Activated CD4-positive, alpha-beta T cell treated with anti-CD3 and anti-CD28 coated beads, Interleukin-2, Interleukin-6, amounts not matched to agents 100 ng/mL and 50 ng/mL, durations not matched to agents 16 hours and 8 hours (primary cell): Measurements from ENCODE around the gene ZSWIM4.
"Not testable (repeated sequence)": the region's sequence is repeated elsewhere in the genome, so short reads cannot be mapped to it uniquely, and the experiment has no call there.

Source experiments
- DNase-seq: peaks from one replicate; pipeline ENCODE4 v3.0.0-alpha.2; 2020

ZSWIM4 gene

GRCh38 chr19:13794757-13795589, at the start of gene ZSWIM4:
Gene ZSWIM4 (plus strand): TSS chr19:13795443. CDS start chr19:13795649, 206 bp downstream.
- DNase-seq: peak; percentile 99

DNA sequence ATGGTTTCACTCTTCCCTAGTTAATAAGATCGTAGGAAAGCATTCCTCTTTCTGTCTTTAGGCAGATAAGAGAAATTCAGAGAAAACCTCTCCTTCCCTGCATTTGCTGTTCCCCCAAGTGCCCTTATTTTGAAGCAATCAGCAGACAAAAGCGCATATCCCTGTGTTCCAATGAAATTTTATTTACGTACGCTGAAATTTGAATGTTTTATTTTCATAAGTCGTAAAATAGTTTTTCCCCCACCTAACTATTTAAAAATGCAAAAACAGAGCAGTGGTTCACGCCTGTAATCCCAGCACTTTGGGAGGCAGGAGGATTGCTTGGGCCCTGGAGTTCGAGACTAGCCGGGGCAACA, 48.2 kb upstream of the ZSWIM4 start:
- DNase-seq: no peak

DNA sequence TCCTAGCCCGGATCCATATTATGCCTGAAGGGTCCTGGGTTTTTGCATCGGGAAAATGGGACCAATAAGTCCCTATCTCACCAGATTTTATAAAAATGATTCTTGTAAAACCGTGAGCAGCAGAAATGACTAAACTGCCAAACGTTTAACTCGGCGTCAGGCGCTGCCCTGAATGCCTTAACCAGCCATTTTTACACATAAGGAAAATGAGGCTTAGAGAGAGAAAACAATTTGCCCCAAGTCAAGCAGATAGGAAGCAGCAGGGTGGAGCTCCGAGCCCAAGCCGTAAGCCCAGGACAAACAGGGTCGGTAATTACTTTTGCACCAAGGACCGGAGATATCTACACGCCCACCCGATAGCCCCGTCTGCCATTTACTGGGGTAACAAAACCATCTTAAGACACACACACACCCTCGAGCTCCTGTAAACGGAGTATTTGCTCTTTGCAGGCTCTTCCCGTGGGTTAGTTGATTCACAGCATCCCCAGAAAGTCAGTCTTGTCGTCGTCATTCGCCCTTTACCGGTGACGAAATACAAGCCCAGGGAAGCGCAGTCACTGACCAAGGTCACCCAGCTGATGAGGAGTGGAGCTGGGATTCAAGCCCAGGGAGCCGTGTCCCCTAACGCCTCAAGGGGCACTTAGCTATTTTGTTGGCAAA, 46.9 kb upstream of the ZSWIM4 start:
- peak; percentile 13 for DNase-seq

DNA sequence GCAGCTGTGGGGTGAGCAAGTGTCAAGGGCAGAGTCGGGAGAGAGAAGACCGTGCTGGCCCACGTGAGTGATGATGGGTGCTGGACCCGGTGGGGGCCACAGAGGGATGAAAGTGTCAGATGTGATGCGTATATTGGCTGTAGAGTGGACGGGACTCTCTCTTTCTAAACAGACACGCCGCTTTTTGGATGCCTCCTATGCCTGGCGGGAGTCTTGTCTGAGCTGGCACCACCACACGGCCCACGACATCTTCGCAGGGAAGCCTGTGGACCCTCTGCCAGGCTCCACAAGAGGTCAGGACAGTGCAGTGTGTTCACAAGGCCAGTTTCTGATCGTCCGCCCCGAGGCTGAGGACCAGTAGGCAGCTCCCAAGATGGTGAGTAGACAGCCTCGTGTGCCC, 43.8 kb upstream of the ZSWIM4 start:
- no peak for DNase-seq

DNA sequence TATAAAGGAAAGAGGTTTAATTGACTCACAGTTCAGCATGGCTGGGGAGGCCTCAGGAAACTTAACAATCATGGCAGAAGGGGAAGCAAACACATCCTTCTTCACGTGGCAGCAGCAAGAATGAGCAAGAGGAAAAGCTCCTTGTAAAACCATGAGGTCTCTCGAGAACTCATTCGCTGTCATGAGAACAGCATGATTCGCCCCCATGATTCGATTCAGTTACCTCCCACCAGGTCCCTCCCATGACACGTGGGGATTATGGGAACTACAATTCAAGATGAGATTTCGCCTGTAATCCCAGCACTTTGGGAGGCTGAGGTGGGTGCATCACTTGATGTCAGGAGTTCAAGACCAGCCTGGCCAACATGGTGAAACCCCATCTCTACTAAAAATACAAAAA, 41.6 kb upstream of the ZSWIM4 start:
- DNase-seq: not testable (repeated sequence)

- no peak for DNase-seq
These were observed 39.0 kb upstream of the ZSWIM4 start for GRCh38 chr19:13756210-13756609.

- no peak for DNase-seq
These were observed 37.2 kb upstream of the ZSWIM4 start for GRCh38 chr19:13757805-13758772.

DNA sequence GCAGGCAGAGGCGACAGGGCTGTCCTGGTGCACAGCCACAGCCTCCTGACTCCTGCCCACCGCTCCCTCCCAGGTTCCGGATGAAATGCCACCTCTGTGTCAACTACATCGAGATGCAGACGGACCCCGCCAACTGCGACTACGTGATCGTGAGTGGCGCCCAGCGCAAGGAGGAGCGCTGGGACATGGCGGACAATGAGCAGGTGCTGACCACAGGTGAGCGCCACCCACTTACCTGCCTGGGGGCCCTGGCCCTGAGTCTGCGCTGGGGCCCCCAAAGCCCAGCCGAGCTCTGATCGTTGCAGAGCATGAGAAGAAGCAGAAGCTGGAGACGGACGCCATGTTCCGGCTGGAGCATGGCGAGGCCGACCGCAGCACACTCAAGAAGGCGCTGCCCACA, 36.4 kb upstream of the ZSWIM4 start:
- no peak for DNase-seq

- no peak for DNase-seq
These were observed 33.8 kb upstream of the ZSWIM4 start for GRCh38 chr19:13761423-13761822.

GRCh38 chr19:13762635-13763235, 32.5 kb upstream of the ZSWIM4 start:
- no peak for DNase-seq

- no peak for DNase-seq
These were observed 32.0 kb upstream of the ZSWIM4 start for GRCh38 chr19:13763265-13763664.

DNA sequence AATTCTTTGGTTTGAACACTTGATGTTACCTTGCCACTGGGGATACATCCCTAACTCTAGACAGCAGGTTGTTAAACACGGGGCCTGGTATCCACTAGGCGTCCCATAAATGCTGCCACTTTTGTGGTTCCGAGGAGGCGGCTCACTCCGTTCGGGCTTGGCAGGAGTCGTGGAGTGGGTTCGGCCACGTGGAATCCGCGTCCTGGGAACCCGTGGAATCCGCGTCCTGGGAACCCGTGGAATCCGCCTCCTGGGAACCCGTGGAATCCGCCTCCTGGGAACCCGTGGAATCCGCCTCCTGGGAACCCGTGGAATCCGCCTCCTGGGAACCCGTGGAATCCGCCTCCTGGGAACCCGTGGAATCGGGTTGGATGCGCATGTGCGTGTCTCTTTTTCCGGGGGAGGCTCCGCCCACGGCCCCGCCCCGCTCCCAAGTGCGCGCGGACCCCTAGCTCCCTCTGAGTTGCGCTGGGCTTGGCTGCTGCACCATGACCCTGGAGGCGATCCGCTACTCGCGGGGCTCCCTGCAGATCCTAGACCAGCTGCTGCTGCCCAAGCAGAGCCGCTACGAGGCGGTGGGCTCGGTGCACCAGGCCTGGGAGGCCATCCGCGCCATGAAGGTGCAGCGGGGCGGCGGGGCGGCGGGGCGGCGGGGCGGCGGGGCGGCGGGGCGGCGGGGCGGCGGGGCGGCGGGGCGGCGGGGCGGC, 31.0 kb upstream of the ZSWIM4 start, which contains the start of gene MRI1:
MRI1 (plus strand) TSS at position 422 of the 707 bp plus-strand sequence; CDS start at position 489, 67 bp downstream.
- peak; percentile 74 for DNase-seq

GRCh38 chr19:13764821-13765394, 30.3 kb upstream of the ZSWIM4 start:
- DNase-seq: peak; percentile 37

- DNase-seq: no peak
These were observed 29.7 kb upstream of the ZSWIM4 start for GRCh38 chr19:13765395-13766094.

- no peak for DNase-seq
These were observed 29.2 kb upstream of the ZSWIM4 start for GRCh38 chr19:13766095-13766481.

- DNase-seq: no peak
These were observed 26.7 kb upstream of the ZSWIM4 start for GRCh38 chr19:13768510-13768909.

DNA sequence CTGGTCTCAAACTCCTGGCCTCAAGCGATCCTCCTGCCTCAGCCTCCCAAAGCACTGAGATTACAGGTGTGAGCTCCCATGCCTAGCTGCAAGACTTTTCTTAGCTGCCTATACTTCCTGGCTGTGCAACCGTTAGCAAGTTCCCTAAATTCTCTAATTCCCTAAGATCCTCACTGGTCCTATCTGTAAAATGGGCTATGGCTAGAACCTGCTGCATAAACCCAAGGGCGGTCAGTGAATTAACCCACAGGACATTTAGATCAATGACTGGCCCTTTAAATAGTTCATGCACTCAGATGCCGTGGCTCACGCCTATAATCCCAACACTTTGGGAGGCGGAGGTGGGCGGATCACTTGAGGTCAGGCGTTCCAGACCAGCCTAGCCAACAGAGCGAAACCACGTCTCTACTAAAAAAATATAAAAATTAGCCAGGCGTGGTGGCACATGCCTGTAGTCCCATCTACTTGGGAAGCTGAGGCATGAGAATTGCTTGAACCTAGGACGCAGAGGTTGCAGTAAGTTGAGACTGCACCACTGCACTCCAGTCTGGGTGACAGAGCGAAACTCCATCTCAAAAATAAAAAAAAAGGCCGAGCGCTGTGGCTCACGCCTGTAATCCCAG, 25.1 kb upstream of the ZSWIM4 start:
- no peak for DNase-seq

GRCh38 chr19:13774217-13775191, 20.7 kb upstream of the ZSWIM4 start, which contains the start of gene C19orf53:
Gene C19orf53 (plus strand): TSS chr19:13774456. CDS start chr19:13774478, 22 bp downstream.
- DNase-seq: peak; percentile 94

GRCh38 chr19:13778398-13778797, 16.8 kb upstream of the ZSWIM4 start:
- DNase-seq: no peak
